K562 (cell line): ENCODE results near the gene EGLN1. TPM values are rescaled to one million over a fixed set of nuclear protein-coding genes. Genes with fewer than 3 reads are reported as not detected.

ENCODE experiments used
- EZH2 ChIP-seq: IDR thresholded peaks from 2 replicates; pipeline ENCODE4 v1.6.1; 2012; ENCODE audit warnings: low read depth, mild to moderate bottlenecking, inconsistent platforms, low read length, borderline replicate concordance
- GTF2E2 ChIP-seq: fragments of 200-800 bp; sonication (Bioruptor generic); IDR thresholded peaks from 2 replicates; pipeline ENCODE4 v1.6.1; 2016; ENCODE audit warnings: missing genetic modification characterization, missing compliant biosample characterization
- HDAC6 ChIP-seq: IDR thresholded peaks from 2 replicates; pipeline ENCODE4 v1.6.1; 2012; ENCODE audit warnings: low read depth, mild to moderate bottlenecking, control low read depth, inconsistent platforms, low read length, moderate library complexity
- HNRNPL ChIP-seq: fragments of 200-400 bp; formaldehyde crosslinking; IDR thresholded peaks from 2 replicates; pipeline ENCODE4 v1.6.1; 2017; ENCODE audit warnings: low read depth, mild to moderate bottlenecking, low read length
- SMARCC2 ChIP-seq: fragments of 450-650 bp; IDR thresholded peaks from 2 replicates; pipeline ENCODE4 v1.6.1; 2017; ENCODE audit warnings: antibody characterized with exemption, moderate library complexity, mild to moderate bottlenecking, low read depth
- SREBF1 ChIP-seq: fragments of 150-350 bp; IDR thresholded peaks from 2 replicates; pipeline ENCODE4 v1.6.1; 2014; ENCODE audit warnings: antibody characterized with exemption, low read depth, low read length, borderline replicate concordance
- TCF3 ChIP-seq: sonication (generic); formaldehyde crosslinking; IDR thresholded peaks from 2 replicates; pipeline ENCODE4 v1.4.0; 2020; ENCODE audit warnings: mild to moderate bottlenecking, missing genetic modification reagents
- TSHZ1 ChIP-seq: fragments of 250-450 bp; sonication (Bioruptor Pico); IDR thresholded peaks from 2 replicates; pipeline ENCODE4 v1.4.0; 2020; ENCODE audit warnings: mild to moderate bottlenecking, moderate library complexity
- ZBTB9 ChIP-seq: fragments of 450-650 bp; formaldehyde crosslinking; IDR thresholded peaks from 2 replicates; pipeline ENCODE4 v1.4.0; 2020; ENCODE audit warnings: mild to moderate bottlenecking, moderate library complexity
- ZHX1 ChIP-seq: fragments of 150-350 bp; conservative IDR thresholded peaks from 2 replicates; pipeline ENCODE4 v1.6.1; 2014; ENCODE audit warnings: low read length
- polyA plus RNA-seq, 8 experiments: library from polyadenylated mRNA; depleted of rRNA in 4 of 8; stranded (reverse) in 5 of 8; unstranded in 3 of 8; fragments of >200 nt; fragmentation: Nextera tagmentation in 2 of 8; fragmentation: Illumina TruSeq in 1 of 8; extraction: Ambion mirVana in 2 of 8; extraction: Trizol in 1 of 8; gene quantifications; 2 replicates each; pipeline versions ENCODE4 v1.2.1 to v1.2.3, GENCODE V29; 2011 to 2014; ENCODE audit warnings: inconsistent platforms in 1 of 8, missing spikeins in 1 of 8
- total RNA-seq, 7 experiments: library from RNA; depleted of rRNA in 6 of 7; stranded (reverse); fragments of >200 nt in 6 of 7; fragmentation: Illumina TruSeq in 2 of 7; extraction: Trizol in 2 of 7; gene quantifications; 2 replicates each; pipeline versions ENCODE4 v1.2.1 to v1.2.3, GENCODE V29; 2011 to 2021; ENCODE audit warnings: low replicate concordance in 1 of 7

EGLN1 gene
- total and polyA plus RNA-seq, 9 of the 15 experiments (the other 6 are each of a cell fraction or from before 2014, with no cell fraction given): 5.2 to 54.3 (median 24.6) TPM

- TF ChIP-seq EZH2 (no peak), ZHX1 (no peak), SREBF1 (no peak), GTF2E2 (tag) (no peak), TCF3 (CRISPR knock-in tag) (no peak), ZBTB9 (no peak), SMARCC2 (no peak), TSHZ1 (CRISPR knock-in tag) (no peak), HNRNPL (no peak), HDAC6 (no peak)
These were observed 11.0 kb downstream of the EGLN1 start (continued) for GRCh38 chr1:231411036-231411531.
